DMS79 (cell line): ENCODE data around the gene SH3BP2.

Experiments
- DNase-seq: peaks from one replicate; lab custom pipeline; 2025; lab: John Stamatoyannopoulos, UW

SH3BP2 gene, protein sequence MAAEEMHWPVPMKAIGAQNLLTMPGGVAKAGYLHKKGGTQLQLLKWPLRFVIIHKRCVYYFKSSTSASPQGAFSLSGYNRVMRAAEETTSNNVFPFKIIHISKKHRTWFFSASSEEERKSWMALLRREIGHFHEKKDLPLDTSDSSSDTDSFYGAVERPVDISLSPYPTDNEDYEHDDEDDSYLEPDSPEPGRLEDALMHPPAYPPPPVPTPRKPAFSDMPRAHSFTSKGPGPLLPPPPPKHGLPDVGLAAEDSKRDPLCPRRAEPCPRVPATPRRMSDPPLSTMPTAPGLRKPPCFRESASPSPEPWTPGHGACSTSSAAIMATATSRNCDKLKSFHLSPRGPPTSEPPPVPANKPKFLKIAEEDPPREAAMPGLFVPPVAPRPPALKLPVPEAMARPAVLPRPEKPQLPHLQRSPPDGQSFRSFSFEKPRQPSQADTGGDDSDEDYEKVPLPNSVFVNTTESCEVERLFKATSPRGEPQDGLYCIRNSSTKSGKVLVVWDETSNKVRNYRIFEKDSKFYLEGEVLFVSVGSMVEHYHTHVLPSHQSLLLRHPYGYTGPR

DNA sequence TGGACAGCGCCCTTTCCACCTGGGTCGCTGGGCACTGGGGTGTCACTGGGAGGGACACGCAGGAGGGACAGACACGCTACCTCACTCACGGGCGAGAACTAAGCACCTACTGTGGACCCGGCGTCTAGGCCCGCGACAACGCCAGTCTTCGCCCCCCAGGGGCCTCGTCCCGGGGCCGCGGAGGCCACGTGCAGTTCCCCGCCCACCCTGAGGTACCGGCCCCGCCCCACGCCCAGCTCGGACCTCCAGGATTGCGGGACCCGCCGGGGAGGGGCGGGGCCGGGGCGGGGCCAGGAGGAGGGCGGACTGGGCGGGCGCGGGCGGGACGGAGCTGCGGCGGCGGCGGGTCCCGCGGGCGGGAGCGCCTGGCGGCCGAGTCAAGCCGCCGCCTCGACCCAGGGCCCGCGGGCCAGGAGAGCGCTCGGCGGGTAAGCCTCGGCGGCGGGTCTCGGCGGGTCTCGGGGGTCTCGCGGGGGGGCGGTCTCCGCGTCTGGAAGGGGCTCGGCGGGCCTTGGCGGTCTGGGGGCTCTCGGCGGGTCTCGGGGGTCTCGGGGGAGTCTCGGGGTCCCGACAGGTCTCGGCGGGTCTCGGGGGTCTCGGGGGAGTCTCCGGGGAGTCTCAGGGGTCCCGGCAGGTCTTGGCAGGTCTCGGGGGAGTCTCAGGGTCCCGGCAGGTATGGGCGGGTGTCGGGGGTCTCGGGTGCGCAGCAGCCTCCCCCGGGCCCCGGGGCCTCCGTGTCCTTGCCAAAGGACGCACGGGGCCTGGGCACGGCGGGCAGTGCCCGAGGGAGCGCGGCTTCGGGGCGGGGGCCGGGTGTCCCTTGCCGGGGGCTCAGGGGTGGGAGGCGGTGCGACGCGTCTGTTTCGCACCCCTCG is at the start of gene SH3BP2:
Gene SH3BP2 (plus strand): TSS at position 375 of the 875 bp plus-strand sequence. CDS start 27,533 bp downstream, outside the sequence.
- no peak for DNase-seq

DNA sequence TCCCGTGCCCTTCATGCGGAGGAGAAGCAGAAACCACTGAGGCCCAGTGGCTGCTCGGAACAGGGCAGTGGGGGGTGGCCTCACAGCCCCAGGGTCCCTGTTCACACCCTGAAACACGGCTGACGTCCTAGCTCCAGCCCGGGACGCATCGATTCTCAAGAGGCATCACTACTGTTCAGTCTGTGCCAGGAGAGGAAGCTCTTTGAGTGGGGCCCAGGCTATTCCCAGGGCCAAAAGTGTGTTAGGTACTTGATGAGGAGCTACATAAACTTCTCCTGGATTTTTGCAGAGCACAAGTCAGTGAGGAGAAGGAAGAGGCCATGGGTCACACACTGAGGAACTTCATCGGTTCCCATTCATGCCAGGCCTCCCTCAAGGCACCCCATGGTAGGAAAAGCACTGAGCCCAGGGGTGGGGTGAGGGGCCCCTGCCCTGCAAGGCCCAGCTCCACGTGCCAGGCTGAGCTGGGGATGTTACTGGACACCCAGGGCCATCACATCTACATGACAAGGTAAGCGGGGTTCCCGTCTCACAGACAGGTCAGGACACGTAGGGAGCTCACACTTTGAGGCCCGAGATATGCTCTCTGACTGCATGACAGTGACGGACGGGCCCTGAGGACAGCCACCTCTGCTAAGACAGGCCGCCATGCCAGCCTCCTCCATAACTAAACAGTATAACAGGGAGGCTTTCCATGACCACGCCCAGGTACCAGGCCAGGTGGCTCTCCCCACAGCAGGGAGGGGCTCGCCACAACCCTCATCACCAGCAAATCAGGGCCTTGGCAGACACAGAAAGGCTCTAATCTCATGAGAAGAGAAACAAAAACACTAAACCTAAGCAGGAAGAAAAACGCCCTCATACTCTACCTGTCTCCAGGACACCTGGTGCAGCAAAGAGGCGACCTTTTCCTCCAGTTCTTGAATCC is 49.1 kb upstream of the SH3BP2 start:
- DNase-seq, result no peak

DNA sequence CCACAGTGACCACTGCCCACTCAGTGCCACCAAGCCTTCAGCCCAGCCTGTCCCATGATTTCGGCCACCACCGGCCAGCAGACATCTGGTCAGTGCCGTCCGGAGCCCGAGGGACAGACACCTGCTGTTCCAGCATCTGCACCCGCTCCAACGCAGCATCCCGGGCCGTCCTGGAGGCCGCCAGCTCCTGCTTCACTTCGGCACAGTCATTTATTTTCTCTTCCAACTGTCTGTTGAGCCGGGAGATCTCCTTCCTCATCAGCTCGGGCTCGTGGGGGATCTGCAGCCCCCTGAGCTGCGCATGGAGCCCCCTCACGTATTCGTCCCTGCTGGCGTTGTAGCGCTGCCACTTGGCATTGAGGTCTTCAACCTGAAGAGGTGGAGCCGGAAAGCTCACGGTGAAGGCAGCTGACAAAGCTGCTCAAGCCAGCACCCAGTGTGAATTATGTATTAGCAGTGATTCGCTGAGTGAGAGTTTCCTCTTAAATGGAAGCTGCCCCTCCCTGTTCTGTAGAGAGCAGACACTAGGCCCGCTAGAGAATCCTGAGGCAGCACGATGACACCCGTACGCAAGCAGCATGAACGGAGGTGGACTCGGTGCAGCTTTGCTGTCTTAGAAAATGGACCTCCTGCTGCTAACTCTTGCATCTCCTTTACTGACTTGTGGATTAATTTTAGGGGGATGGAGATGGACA is 48.2 kb upstream of the SH3BP2 start:
- DNase-seq, result no peak

DNA sequence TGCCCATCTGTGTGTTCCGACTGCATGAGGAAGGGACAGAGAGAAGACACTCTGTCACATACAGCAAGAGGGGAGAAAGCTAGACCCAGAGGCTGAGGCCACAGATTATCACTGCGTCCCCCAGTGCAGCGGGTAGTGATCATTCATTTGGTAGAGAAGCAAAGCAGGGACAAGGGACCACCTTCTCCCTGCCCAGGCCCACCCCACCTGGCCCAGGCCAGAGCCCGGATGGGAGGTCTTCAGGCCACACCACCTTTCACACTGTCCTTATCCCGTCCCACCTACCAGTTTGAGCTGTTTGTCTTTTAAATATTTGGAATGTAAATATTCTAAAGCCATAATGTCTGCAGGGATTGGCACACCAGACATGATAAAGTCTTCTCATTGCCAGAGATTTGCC is 47.4 kb upstream of the SH3BP2 start:
- DNase-seq, result no peak

DNA sequence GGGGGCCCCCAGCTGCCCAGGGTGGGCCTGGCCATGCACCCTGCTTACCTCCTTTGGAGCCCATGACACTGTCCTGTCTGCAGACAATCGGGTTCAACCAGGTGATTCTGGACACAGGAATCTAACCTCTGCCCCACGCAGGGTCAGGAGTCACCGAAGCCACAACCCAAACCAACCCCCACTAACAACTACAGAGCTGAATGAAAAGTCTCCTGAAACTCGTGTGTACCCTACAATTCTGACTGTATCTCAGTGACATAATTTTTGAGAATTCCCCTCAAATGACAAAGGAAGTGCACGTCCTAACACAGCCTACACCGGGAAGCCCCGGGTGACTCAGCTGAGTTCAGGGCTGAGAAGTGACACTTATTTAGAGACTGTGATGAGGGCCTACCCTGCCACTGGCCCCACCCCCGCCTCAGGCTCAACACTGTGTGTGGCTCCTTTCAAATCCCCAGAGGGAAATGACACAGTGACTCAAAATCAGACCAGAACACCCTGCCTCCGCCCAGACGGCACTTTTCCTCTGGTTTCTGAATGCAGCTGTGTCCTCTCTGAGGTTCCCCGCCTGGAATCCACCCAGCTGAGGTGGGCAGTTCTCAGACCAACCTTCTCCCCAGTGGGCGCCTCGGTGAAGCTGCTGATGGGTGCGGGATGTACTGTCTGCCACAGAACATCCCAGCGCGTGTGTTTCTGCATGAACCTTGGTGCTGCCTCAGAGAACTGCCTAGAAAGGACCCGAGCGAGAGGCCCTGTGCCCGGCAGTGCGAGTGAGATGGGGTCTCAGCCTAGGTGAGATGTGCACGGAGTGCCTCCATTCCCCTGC is 46.7 kb upstream of the SH3BP2 start:
- no peak for DNase-seq

DNA sequence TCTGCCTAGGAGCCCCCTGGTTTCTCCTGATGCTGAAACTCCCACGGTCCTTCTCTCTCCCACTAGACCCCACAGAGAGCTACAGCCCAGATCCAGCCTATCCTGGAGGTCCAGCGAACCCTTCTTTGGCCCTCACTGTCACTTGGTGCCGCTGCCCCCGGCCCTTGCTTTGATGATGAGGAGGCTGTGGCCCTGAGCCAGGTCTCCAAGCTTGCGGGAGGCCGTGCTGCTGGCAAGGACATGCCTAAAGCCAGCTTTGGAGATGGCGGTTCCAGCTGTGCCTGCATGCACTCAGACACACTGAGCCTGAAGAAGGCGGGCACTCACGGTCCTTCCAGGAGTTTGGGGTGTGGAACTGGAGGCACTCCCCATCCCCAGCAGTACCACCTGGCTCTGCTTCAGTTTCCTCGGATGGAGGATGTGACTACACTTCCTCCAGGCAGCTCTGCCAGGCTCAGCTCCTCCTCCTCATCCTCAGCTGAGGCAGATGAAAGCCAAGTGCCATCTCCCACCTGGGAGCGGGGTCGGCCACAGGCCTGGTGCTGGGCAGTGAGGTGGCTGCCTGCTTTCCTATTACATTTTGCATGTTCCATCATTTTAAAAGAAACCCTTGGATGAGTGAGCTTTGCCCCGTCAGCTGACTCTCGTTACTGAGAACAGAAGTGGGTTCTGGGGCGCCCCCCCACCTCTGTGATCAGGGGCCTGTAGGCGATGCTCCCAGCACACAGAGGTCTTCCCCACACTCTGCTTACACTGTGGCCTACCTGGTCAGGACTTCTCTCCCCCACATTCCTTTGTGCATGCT is 45.8 kb upstream of the SH3BP2 start:
- DNase-seq, result no peak

DNA sequence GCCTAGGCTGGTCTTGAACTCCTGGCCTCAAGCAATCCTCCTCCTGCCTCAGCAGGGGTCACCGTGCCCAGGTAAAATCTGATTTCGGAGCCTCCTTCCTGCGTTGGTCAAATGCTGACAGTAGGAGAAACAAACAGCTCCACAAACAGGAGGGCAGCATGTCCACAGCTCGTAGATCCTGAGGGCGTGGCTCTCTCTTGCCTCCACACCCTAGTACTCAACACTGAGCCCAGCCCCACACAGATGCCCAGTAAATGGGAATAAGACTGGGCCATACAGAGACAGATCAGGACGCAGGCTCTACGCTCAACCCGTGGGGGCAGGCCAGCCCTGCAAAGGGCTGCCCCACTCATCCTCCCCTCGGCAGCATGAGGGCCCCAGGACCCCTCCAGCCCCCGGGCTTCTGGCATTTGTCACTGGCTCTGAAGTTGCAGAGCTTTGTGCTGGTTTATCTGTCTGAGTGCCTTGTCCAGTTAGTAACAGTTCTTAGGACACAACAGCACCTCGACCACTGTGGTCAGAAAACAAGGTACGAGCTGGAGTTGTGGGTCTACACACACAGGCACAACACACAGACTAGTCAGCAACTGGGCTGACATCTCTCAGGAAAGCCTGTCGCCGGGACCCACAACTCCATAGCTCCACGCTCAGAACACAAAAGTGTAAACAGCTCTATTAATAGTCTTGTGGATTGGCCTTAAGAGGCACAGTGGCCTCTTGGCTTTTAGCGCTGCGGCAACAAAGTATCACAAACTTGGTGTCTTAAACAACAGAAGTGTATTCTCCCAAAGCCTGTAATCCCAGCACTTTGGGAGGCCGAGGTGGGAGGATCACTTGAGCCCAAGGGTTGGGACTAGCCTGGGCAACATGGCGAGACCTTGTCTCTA is 41.9 kb upstream of the SH3BP2 start:
- no peak for DNase-seq

DNA sequence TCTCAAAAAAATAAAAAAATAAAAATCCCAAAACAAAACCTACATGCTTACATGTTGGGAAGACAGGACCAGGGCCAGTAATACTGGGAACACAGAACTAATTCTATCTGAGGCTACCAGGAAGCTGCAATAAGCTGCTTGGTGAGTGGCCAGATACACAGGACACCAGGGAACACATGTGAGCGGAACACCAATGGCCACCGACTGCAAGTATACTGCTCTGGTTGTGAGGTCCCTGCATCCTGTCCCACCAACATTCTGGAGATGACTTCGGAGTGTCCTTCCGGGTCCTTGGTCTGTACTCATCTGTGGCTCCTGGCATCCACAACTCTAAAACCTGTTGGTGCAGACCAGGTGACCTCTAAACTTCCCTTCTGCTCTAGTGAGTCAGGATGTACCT is 39.4 kb upstream of the SH3BP2 start:
- no peak for DNase-seq

DNA sequence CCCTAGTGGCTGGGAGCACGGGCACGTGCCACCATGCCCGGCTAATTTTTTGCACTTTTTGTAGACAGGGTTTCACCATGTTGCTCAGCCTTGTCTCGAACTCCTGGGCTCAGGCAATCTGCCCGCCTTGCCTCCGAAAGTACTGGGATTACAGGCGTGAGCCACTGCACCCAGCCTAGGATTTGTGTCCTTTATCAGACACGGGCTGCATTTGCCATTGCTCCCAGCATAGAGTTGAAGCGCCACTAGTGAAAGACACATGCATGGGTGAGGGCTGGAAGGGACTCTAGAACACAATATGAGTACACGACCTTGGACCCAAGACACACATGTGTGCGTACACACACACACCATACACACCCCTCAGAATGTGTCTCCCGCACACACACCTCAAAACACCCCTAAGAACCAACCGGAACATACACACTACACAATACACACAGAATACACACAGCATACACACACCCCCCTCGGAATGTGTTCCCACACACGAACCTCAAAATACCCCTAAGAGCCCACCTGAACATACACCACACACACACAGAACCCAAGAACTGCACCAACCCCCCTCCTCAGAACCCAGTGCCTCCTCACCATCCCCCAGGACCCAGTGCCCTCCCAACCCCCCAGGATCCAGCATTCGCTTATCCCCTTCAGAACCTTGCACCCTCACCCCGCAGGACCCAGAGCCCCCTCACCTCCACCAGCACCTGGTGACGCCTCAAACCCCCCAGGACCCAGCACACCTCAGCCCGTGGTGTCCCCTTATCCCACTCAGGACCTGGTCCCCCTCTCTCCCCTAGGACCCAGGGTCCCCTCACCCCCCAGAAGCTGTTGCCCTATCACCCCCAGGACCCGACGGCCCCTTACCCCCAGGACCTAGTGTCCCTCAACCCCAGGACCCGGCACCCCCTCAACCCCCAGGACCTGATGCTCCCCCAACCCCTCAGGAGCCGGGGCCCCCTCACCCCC is 37.8 kb upstream of the SH3BP2 start:
- DNase-seq, result no peak

DNA sequence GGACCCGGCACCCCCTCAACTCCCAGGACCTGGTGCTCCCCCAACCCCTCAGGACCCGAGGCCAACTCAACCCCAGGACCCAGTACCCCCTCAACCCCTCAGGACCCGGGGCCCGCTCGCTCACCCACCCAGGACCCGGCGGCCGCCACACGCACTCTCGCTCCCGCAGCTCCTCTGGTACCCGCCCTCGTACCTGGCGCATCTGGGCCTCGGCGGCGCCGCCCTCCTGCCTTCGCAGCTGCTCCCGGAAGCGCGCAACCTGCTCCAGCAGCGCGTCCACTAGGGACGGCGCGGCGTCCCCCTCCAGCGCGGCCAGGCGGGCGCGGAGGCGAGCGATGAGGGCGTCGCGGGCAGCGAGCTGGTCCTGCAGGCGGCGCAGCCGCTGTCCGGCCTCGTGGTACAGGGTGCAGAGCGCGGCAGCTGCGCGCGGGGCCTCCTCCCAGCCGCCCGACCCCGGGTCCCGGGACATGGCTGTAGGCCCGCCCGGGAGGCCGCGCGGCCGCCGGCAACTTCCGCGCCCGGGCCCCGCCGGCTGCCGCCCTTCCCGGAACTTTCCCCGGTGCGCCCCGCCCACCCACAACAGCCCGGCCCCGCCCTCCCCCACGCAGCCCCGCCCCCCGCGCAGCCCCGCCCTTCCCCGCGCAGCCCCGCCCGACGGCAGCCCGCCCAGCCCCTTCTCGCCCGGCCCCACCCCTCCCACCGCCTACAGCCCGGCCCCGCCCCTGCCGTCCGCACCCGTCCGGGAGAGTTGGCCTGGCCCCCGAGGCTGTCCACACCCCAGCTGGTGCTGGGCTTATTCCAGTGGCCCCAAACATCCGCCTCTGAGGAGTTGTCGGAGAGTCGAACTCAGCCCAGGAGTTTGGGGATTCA is 36.8 kb upstream of the SH3BP2 start, which contains the start of gene TNIP2:
Gene TNIP2 (minus strand): TSS at position 516 of the 870 bp plus-strand sequence. CDS start 47 bp downstream, at position 469.
- peak; percentile 4 for DNase-seq

DNA sequence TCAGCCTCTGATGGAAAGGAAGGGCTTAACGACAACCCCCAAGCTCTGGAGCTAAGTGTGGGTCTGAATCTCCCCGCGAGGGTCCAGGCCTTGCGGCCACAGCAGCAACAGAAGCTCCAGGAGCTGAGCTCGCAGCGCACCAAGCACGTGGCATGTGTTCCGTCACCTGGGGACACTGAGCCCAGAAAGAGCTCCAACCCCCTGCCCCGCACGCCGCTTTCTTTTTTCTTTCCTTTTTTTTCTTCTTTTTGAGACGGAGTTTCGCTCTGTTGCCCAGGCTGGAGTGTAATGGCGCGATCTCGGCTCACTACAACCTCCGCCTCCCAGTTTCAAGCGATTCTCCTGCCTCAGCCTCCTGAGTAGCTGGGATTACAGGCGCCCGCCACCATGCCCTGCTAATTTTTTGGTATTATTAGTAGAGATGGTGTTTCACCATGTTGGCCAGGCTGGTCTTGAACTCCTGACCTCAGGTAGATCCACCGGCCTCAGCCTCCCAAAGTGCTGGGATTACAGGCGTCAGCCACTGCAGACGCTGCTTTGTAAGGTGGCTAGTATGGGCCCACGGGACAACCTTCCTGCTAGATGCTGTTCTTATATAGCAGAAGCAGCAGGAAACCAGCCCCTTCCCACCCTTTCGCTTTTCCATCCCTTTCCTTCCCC is 36.1 kb upstream of the SH3BP2 start:
- DNase-seq, result no peak

DNA sequence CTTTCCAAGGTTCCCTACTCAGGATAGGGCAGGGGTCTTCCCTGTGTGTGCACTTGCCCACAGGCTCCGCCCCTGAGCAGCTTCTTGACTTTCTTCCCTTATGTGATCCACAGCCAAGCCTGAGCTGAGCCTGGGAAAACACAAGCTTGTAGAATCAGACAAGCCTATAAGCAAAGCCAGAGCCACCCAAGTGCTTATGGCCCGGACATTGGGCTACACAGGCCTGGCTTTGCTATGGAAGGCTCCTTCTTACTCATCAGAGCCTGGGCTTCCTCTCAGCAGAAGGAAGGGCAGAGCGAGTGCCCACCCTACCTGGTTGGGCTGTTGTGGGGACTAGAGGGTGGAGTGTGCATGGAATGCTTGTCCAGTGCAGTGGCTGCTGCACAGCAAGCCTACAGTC is 35.5 kb upstream of the SH3BP2 start:
- no peak for DNase-seq

DNA sequence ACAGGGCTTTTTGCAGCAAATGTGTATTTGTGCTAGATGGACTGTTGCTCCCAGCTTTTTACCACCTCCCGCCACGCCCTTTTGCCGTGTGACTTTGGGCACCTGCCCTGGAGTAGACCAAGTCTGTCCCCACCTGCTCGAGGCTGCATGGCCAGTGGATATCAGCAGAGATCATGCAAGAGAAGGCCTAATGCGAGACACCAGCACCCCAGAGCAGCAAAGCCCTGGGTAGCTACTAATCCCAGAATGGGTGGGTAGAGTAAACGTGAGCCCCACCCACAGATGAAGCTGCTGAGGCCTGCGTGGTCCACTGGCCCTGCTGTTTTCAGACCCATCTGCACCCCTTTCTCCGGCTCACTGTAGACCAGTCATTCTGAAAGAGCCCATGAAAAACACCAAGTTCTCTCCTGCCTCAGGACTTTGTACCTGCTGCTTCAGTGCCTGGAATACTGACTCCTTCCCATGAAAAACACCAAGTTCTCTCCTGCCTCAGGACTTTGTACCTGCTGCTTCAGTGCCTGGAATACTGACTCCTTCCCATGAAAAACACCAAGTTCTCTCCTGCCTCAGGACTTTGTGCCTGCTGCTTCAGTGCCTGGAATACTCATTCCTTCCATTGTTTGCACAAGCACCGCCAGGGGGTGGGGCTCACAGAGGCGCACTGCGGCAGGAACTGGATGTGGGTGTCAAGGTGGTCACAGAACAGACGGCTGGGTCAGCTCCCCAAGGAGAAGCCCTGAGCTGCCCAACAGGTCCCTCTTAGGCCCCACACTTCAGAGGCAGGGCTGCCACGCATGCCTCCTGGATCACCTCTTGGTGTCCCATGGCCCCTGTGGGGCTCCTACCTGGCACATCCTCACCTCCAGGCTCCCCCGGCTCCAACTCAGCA is 31.6 kb upstream of the SH3BP2 start:
- DNase-seq, result no peak

DNA sequence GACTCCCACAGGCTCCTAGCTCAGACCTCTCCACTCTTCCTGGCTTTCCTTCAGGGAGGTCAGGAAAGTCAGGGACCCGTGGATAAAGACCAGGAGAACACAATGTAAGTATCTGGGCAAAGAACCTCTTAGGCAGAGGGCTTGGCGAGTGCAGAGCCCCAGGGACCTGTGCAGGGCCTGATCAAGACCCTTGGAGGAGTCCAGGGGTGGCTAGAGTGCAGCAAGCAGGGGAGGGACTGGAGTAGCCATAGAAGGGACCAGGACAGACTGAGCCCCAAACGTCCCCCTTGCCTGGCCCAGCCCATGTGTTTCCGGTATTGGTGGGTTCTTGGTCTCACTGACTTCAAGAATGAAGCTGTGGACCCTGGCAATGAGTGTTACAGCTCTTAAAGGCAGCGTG is 30.8 kb upstream of the SH3BP2 start:
- DNase-seq, result no peak
